GM06990 (cell line): ENCODE data around the gene MTHFD2L.

Experiments
- DNase-seq: peaks from one replicate; pipeline ENCODE4 v3.0.0-alpha.2; 2011; ENCODE audit not compliant: insufficient read length; ENCODE audit errors: extremely low read depth
- H3K27me3 ChIP-seq: replicated peaks from 2 replicates; pipeline ENCODE4 v1.6.0; 2011; ENCODE audit warnings: low read length; ENCODE audit not compliant: control insufficient read depth, insufficient read depth
- H3K36me3 ChIP-seq: 2 replicates; pipeline ENCODE4 v1.5.1; 2011; ENCODE audit warnings: low read length; ENCODE audit not compliant: control insufficient read depth, insufficient read depth
- H3K4me3 ChIP-seq: replicated peaks from 2 replicates; pipeline ENCODE4 v1.5.1; 2011; ENCODE audit warnings: low read depth, mild to moderate bottlenecking, control low read depth, low read length
- CTCF ChIP-seq: IDR thresholded peaks from 2 replicates; pipeline ENCODE4 v1.5.1; 2011; ENCODE audit warnings: low read length, control low read depth, mild to moderate bottlenecking, inconsistent platforms; ENCODE audit not compliant: insufficient read depth, poor library complexity, severe bottlenecking

The MTHFD2L gene

GRCh38 chr4:74320559-74321118 lies 162.7 kb downstream of the MTHFD2L start:
- peak; percentile 25 for DNase-seq
- no peak overlapping the region for H3K4me3 ChIP-seq
- no peaks in the 10 kb centered on the region for H3K36me3 ChIP-seq
- TF ChIP-seq CTCF, result peak; percentile 59
- no peaks in the 10 kb centered on the region for H3K27me3 ChIP-seq

- no peaks in the 10 kb centered on the region; the same call in 1 of the 2 replicates for H3K27me3 ChIP-seq
- H3K4me3 ChIP-seq, result no peak overlapping the region
- H3K36me3 ChIP-seq, result no peaks in the 10 kb centered on the region
- DNase-seq, result no peak
- no peak for TF ChIP-seq CTCF
Measured at GRCh38 chr4:74322301-74322700, 164.4 kb downstream of the MTHFD2L start.

- no peaks in the 10 kb centered on the region for H3K36me3 ChIP-seq
- DNase-seq, result no peak
- no peak overlapping the region for H3K4me3 ChIP-seq
- TF ChIP-seq CTCF, result no peak
- H3K27me3 ChIP-seq, result no peaks in the 10 kb centered on the region; the same call in 1 of the 2 replicates
Measured at GRCh38 chr4:74323663-74324062, 165.7 kb downstream of the MTHFD2L start.

GRCh38 chr4:74324262-74324661 lies 166.3 kb downstream of the MTHFD2L start:
- no peak for TF ChIP-seq CTCF
- no peak for DNase-seq
- H3K36me3 ChIP-seq, result no peaks in the 10 kb centered on the region
- no peak overlapping the region for H3K4me3 ChIP-seq
- no peaks in the 10 kb centered on the region; the same call in 1 of the 2 replicates for H3K27me3 ChIP-seq

- H3K27me3 ChIP-seq, result no peaks in the 10 kb centered on the region; the same call in 1 of the 2 replicates
- H3K4me3 ChIP-seq, result no peak overlapping the region
- no peaks in the 10 kb centered on the region for H3K36me3 ChIP-seq
- no peak for TF ChIP-seq CTCF
- no peak for DNase-seq
Measured at GRCh38 chr4:74325886-74326285, 168.0 kb downstream of the MTHFD2L start.

- Histone ChIP-seq H3K27me3 (no peaks in the 10 kb centered on the region; the same call in 1 of the 2 replicates), H3K4me3 (no peak overlapping the region), H3K36me3 (no peaks in the 10 kb centered on the region)
- no peak for TF ChIP-seq CTCF
- no peak for DNase-seq
Measured at GRCh38 chr4:74327762-74328161, 169.8 kb downstream of the MTHFD2L start.
